8988T (cell line): ENCODE measurements around the gene TRIM28.
"Not testable (repeated sequence)": the region's sequence is repeated elsewhere in the genome, so short reads cannot be mapped to it uniquely, and the experiment has no call there.

Experiments used
- DNase-seq: peaks from one replicate; pipeline ENCODE4 v3.0.0; 2011

Gene TRIM28

GRCh38 chr19:58543826-58544590 is at the start of gene TRIM28:
Gene TRIM28 (plus strand): TSS chr19:58544064. CDS start chr19:58544758, 694 bp downstream.
- DNase-seq = peak; percentile 99

- no peak for DNase-seq
Observed at GRCh38 chr19:58497634-58498170, 46.2 kb upstream of the TRIM28 start.

GRCh38 chr19:58498316-58499020 is 45.4 kb upstream of the TRIM28 start:
- DNase-seq = no peak

- DNase-seq = peak; percentile 77
Observed at GRCh38 chr19:58499021-58499927, 44.6 kb upstream of the TRIM28 start.

GRCh38 chr19:58500242-58500641 is 43.6 kb upstream of the TRIM28 start:
- no peak for DNase-seq

GRCh38 chr19:58507602-58508223 is 36.2 kb upstream of the TRIM28 start:
- DNase-seq = not testable (repeated sequence)

- no peak for DNase-seq
Observed at GRCh38 chr19:58509731-58510083, 34.2 kb upstream of the TRIM28 start.

GRCh38 chr19:58510084-58510862 is 33.6 kb upstream of the TRIM28 start:
- no peak for DNase-seq

GRCh38 chr19:58511353-58512208 is 32.3 kb upstream of the TRIM28 start, which contains the start of gene SLC27A5:
Gene SLC27A5 (minus strand): TSS chr19:58511992. CDS start chr19:58511955, 37 bp downstream.
- DNase-seq = no peak

- no peak for DNase-seq
Observed at GRCh38 chr19:58513213-58513693, 30.6 kb upstream of the TRIM28 start.

GRCh38 chr19:58513694-58514563 is 29.9 kb upstream of the TRIM28 start:
- peak; percentile 59 for DNase-seq

GRCh38 chr19:58514564-58515022 is 29.3 kb upstream of the TRIM28 start:
- no peak for DNase-seq

GRCh38 chr19:58515259-58515658 is 28.6 kb upstream of the TRIM28 start:
- DNase-seq = no peak

- DNase-seq = no peak
Observed at GRCh38 chr19:58516246-58516836, 27.5 kb upstream of the TRIM28 start.

GRCh38 chr19:58516964-58517833 is 26.7 kb upstream of the TRIM28 start:
- DNase-seq = no peak

GRCh38 chr19:58518256-58519086 is 25.4 kb upstream of the TRIM28 start:
- no peak for DNase-seq

GRCh38 chr19:58519087-58519354 is 24.8 kb upstream of the TRIM28 start:
- DNase-seq = peak; percentile 84
